CD4-positive, alpha-beta T cell treated with Interleukin-17A for 4 hours (primary cell): Measurements from ENCODE around the gene TYMP.

Experiments
- DNase-seq: peaks from one replicate; pipeline ENCODE4 v3.0.0-alpha.2; 2020; ENCODE audit warnings: mixed read lengths

TYMP gene

GRCh38 chr22:50482107-50483074 is 47.4 kb downstream of the TYMP start:
- no peak for DNase-seq

GRCh38 chr22:50481440-50482106 is 48.2 kb downstream of the TYMP start, which contains the start of gene ADM2:
ADM2 (plus strand) TSS chr22:50481543; CDS start chr22:50481848, 305 bp downstream.
- peak; percentile 86 for DNase-seq

- DNase-seq: no peak
These were observed 48.8 kb downstream of the TYMP start for GRCh38 chr22:50481045-50481439.

- DNase-seq: no peak
These were observed 50.1 kb downstream of the TYMP start for GRCh38 chr22:50479721-50480120.

GRCh38 chr22:50477923-50478322 is 51.9 kb downstream of the TYMP start:
- no peak for DNase-seq

GRCh38 chr22:50476868-50477267 is 52.9 kb downstream of the TYMP start:
- no peak for DNase-seq
